K562 (cell line): ENCODE measurements around the gene CEMP1. TPM values are rescaled to one million over a fixed set of nuclear protein-coding genes. Genes with fewer than 3 reads are reported as not detected.

ENCODE experiments used
- BRD9 ChIP-seq: fragments of 450-650 bp; IDR thresholded peaks from 2 replicates; pipeline ENCODE4 v1.6.1; 2018; ENCODE audit warnings: low read depth; ENCODE audit not compliant: partially characterized antibody
- CBX5 ChIP-seq: IDR thresholded peaks from 2 replicates; pipeline ENCODE4 v1.6.1; 2014; ENCODE audit warnings: low read depth, borderline replicate concordance
- CEBPB ChIP-seq: fragments of 450-650 bp; IDR thresholded peaks from 2 replicates; pipeline ENCODE4 v1.6.1; 2016; ENCODE audit warnings: missing genetic modification characterization, missing compliant biosample characterization
- CSDE1 ChIP-seq, 2 experiments: fragments of 450-650 bp; IDR thresholded peaks; 2 replicates each; pipeline ENCODE4 v1.6.1; 2016; ENCODE audit warnings: mild to moderate bottlenecking in 1 of 2
- FOXP1 ChIP-seq: sonication (generic); formaldehyde crosslinking; IDR thresholded peaks from 2 replicates; pipeline ENCODE4 v1.8.0; 2022; ENCODE audit warnings: mild to moderate bottlenecking, missing genetic modification reagents
- HCFC1 ChIP-seq: IDR thresholded peaks from 2 replicates; pipeline ENCODE4 v1.6.1; 2012; ENCODE audit warnings: low read depth, low read length, improper control_type of control experiment
- HLTF ChIP-seq: fragments of 450-650 bp; IDR thresholded peaks from 2 replicates; pipeline ENCODE4 v1.6.1; 2016
- HNRNPL ChIP-seq: fragments of 200-400 bp; formaldehyde crosslinking; IDR thresholded peaks from 2 replicates; pipeline ENCODE4 v1.6.1; 2017; ENCODE audit warnings: low read depth, mild to moderate bottlenecking, low read length
- JUND ChIP-seq, 2 experiments: IDR thresholded peaks; 2 replicates in 1 of 2; 3 replicates in 1 of 2; pipeline ENCODE4 v1.6.1; 2011; ENCODE audit warnings: borderline replicate concordance in 2 of 2, low read depth in 2 of 2, low read length in 2 of 2, improper control_type of control experiment in 1 of 2, missing biosample characterization in 1 of 2, missing genetic modification characterization in 1 of 2, missing genetic modification reagents in 1 of 2
- L3MBTL2 ChIP-seq: fragments of 450-650 bp; IDR thresholded peaks from 2 replicates; pipeline ENCODE4 v1.6.1; 2016; ENCODE audit warnings: mild to moderate bottlenecking, moderate library complexity
- NCOA1 ChIP-seq: fragments of 450-650 bp; IDR thresholded peaks from 2 replicates; pipeline ENCODE4 v1.6.1; 2016; ENCODE audit warnings: low read depth
- NFATC3 ChIP-seq: fragments of 450-650 bp; IDR thresholded peaks from 2 replicates; pipeline ENCODE4 v1.6.1; 2017; ENCODE audit warnings: mild to moderate bottlenecking
- NR2C1 ChIP-seq, 2 experiments: fragments of 450-650 bp; IDR thresholded peaks; 2 replicates each; pipeline ENCODE4 v1.6.1; 2017; ENCODE audit warnings: mild to moderate bottlenecking in 2 of 2, antibody characterized with exemption in 1 of 2, inconsistent platforms in 1 of 2, missing compliant biosample characterization in 1 of 2, missing genetic modification characterization in 1 of 2
- PHTF2 ChIP-seq: fragments of 250-450 bp; sonication (Bioruptor Pico); IDR thresholded peaks from 2 replicates; pipeline ENCODE4 v1.5.0; 2021; ENCODE audit warnings: mild to moderate bottlenecking
- POLR2AphosphoS5 ChIP-seq: IDR thresholded peaks from 2 replicates; pipeline ENCODE4 v1.6.1; 2011; ENCODE audit warnings: mild to moderate bottlenecking, low read depth, low read length, moderate library complexity; ENCODE audit not compliant: control insufficient read depth, insufficient read depth
- polyA plus RNA-seq, 8 experiments: library from polyadenylated mRNA; depleted of rRNA in 4 of 8; stranded (reverse) in 5 of 8; unstranded in 3 of 8; fragments of >200 nt; fragmentation: Nextera tagmentation in 2 of 8; fragmentation: Illumina TruSeq in 1 of 8; extraction: Ambion mirVana in 2 of 8; extraction: Trizol in 1 of 8; gene quantifications; 2 replicates each; pipeline versions ENCODE4 v1.2.1 to v1.2.3, GENCODE V29; 2011 to 2014; ENCODE audit warnings: inconsistent platforms in 1 of 8, missing spikeins in 1 of 8
- total RNA-seq, 7 experiments: library from RNA; depleted of rRNA in 6 of 7; stranded (reverse); fragments of >200 nt in 6 of 7; fragmentation: Illumina TruSeq in 2 of 7; extraction: Trizol in 2 of 7; gene quantifications; 2 replicates each; pipeline versions ENCODE4 v1.2.1 to v1.2.3, GENCODE V29; 2011 to 2021; ENCODE audit warnings: low replicate concordance in 1 of 7
- TF ChIP-seq, protein P1 (sequence below): fragments of 250-450 bp; sonication (Bioruptor Pico); IDR thresholded peaks from 2 replicates; pipeline ENCODE4 v1.8.0; 2021; ENCODE audit warnings: moderate library complexity, mild to moderate bottlenecking, inconsistent platforms
- TF ChIP-seq, protein P2 (sequence below): fragments of 200-400 bp; formaldehyde crosslinking; IDR thresholded peaks from 2 replicates; pipeline ENCODE4 v1.6.1; 2017; ENCODE audit warnings: mild to moderate bottlenecking, low read depth, low read length, moderate library complexity
- TF ChIP-seq, protein P3 (sequence below), 2 experiments: fragments of 450-650 bp; IDR thresholded peaks; 2 replicates each; pipeline ENCODE4 v1.6.1; 2018; ENCODE audit warnings: mild to moderate bottlenecking in 2 of 2, low read depth in 1 of 2; ENCODE audit not compliant: partially characterized antibody in 2 of 2
- TF ChIP-seq, protein P4 (sequence below): fragments of 450-650 bp; IDR thresholded peaks from 2 replicates; pipeline ENCODE4 v1.7.0; 2016; ENCODE audit warnings: borderline replicate concordance

Gene CEMP1
- total and polyA plus RNA-seq, 9 of the 15 experiments (the other 6 are each of a cell fraction or from before 2014, with no cell fraction given), result 0.05 to 0.45 TPM; not detected in 7

DNA sequence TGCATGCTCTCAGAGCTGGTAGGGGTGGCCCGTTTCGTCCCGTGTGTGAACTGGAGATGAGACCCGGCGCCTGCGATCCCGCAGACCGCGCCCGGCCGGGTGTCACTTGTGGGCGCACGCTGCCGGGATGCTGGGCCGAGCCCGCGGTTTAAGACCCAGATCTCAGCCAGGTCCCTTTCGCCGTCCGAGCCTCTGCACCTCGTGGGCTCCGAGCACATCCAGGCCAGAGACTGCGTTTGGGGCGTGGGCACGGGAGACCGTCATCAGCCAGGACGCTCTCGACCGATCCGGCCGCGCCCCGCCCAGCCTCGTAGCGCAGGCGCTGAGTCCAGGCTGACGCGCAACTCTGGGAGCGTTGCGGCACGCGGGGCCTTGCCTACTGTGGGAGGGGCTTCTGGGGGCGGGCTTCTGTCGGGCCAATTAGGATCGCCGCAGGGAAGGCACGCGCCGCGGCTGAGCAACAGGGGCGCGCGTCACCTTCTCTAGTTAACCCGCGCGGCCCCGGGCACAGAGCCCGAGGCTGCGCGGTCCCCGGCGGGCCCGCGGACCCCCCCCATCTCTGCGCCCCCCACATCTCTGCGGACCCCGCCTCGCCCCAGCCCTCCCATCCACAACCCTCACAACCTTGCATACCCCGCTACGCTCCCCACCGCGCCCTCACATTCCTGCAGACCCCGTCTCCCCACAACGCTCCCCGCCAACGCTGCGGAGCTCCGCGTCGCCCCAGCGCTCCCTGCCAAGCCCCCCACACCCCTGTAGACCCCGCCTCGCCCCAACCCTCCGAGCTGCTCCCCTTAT, 687 bp upstream of the CEMP1 start (continued):
- TF ChIP-seq, protein P1, sequence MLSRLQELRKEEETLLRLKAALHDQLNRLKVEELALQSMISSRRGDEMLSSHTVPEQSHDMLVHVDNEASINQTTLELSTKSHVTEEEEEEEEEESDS (CRISPR knock-in tag), result no peak
- TF ChIP-seq POLR2AphosphoS5, result 0 out of 2 replicates have a peak, but pooled peaks have one; percentile 40
- TF ChIP-seq HNRNPL, result peak; percentile 49; the same call in 1 of the 2 replicates
- TF ChIP-seq HCFC1, result 0 out of 2 replicates have a peak, but pooled peaks have one; percentile 30
- TF ChIP-seq PHTF2, result no peak
- TF ChIP-seq FOXP1 (CRISPR knock-in tag), result 0 out of 2 replicates have a peak, but pooled peaks have one; percentile 63
- TF ChIP-seq NR2C1 (IDR thresholded peaks at IDR 0.05), result no peak
- no peak for TF ChIP-seq NR2C1 (tag; IDR thresholded peaks at IDR 0.05)
- TF ChIP-seq, protein P2, sequence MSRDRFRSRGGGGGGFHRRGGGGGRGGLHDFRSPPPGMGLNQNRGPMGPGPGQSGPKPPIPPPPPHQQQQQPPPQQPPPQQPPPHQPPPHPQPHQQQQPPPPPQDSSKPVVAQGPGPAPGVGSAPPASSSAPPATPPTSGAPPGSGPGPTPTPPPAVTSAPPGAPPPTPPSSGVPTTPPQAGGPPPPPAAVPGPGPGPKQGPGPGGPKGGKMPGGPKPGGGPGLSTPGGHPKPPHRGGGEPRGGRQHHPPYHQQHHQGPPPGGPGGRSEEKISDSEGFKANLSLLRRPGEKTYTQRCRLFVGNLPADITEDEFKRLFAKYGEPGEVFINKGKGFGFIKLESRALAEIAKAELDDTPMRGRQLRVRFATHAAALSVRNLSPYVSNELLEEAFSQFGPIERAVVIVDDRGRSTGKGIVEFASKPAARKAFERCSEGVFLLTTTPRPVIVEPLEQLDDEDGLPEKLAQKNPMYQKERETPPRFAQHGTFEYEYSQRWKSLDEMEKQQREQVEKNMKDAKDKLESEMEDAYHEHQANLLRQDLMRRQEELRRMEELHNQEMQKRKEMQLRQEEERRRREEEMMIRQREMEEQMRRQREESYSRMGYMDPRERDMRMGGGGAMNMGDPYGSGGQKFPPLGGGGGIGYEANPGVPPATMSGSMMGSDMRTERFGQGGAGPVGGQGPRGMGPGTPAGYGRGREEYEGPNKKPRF, result no peak
- no peak for TF ChIP-seq NFATC3
- no peak for TF ChIP-seq CSDE1 (IDR thresholded peaks at IDR 0.05)
- no peak for TF ChIP-seq HLTF
- TF ChIP-seq, protein P3, sequence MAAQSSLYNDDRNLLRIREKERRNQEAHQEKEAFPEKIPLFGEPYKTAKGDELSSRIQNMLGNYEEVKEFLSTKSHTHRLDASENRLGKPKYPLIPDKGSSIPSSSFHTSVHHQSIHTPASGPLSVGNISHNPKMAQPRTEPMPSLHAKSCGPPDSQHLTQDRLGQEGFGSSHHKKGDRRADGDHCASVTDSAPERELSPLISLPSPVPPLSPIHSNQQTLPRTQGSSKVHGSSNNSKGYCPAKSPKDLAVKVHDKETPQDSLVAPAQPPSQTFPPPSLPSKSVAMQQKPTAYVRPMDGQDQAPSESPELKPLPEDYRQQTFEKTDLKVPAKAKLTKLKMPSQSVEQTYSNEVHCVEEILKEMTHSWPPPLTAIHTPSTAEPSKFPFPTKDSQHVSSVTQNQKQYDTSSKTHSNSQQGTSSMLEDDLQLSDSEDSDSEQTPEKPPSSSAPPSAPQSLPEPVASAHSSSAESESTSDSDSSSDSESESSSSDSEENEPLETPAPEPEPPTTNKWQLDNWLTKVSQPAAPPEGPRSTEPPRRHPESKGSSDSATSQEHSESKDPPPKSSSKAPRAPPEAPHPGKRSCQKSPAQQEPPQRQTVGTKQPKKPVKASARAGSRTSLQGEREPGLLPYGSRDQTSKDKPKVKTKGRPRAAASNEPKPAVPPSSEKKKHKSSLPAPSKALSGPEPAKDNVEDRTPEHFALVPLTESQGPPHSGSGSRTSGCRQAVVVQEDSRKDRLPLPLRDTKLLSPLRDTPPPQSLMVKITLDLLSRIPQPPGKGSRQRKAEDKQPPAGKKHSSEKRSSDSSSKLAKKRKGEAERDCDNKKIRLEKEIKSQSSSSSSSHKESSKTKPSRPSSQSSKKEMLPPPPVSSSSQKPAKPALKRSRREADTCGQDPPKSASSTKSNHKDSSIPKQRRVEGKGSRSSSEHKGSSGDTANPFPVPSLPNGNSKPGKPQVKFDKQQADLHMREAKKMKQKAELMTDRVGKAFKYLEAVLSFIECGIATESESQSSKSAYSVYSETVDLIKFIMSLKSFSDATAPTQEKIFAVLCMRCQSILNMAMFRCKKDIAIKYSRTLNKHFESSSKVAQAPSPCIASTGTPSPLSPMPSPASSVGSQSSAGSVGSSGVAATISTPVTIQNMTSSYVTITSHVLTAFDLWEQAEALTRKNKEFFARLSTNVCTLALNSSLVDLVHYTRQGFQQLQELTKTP (IDR thresholded peaks at IDR 0.05; ENCODE audit: low read depth in 1 of 2, partially characterized antibody in 2 of 2), result no peak
- TF ChIP-seq BRD9, result no peak
- TF ChIP-seq L3MBTL2, result peak; percentile 91
- no peak for TF ChIP-seq NCOA1
- TF ChIP-seq, protein P4, sequence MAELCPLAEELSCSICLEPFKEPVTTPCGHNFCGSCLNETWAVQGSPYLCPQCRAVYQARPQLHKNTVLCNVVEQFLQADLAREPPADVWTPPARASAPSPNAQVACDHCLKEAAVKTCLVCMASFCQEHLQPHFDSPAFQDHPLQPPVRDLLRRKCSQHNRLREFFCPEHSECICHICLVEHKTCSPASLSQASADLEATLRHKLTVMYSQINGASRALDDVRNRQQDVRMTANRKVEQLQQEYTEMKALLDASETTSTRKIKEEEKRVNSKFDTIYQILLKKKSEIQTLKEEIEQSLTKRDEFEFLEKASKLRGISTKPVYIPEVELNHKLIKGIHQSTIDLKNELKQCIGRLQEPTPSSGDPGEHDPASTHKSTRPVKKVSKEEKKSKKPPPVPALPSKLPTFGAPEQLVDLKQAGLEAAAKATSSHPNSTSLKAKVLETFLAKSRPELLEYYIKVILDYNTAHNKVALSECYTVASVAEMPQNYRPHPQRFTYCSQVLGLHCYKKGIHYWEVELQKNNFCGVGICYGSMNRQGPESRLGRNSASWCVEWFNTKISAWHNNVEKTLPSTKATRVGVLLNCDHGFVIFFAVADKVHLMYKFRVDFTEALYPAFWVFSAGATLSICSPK, result no peak
- TF ChIP-seq JUND (IDR thresholded peaks at IDR 0.05; ENCODE audit: borderline replicate concordance, low read depth, low read length), result peak; percentile 65
- no peak for TF ChIP-seq JUND (tag; IDR thresholded peaks at IDR 0.05; ENCODE audit: borderline replicate concordance, low read depth, low read length)
- TF ChIP-seq CEBPB (tag), result 0 out of 2 replicates have a peak, but pooled peaks have one; percentile 35
- TF ChIP-seq CBX5, result no peak
